ENCODE results near the gene GPR39.

The GPR39 gene

GRCh38 chr2:132598536-132598935 is 181.9 kb downstream of the GPR39 start:
- TF ChIP-seq CTCF (IDR thresholded peaks at IDR 0.05; ENCODE audit: insufficient read depth, low read length, poor library complexity, severe bottlenecking) (no peak), EZH2phosphoT487 (conservative IDR thresholded peaks at IDR 0.05; ENCODE audit: low read length) (no peak)
- no peak overlapping the region for H3K27ac ChIP-seq (ENCODE audit: low read depth, low read length)
- no peak overlapping the region for H2AFZ ChIP-seq (ENCODE audit: low read depth, low read length, severe bottlenecking)
- no peaks in the 10 kb centered on the region for H3K36me3 ChIP-seq (ENCODE audit: low read length)
- H3K9me3 ChIP-seq (ENCODE audit: insufficient read depth, low read length), result no peaks in the 10 kb centered on the region
- no peaks in the 10 kb centered on the region for H3K79me2 ChIP-seq (ENCODE audit: insufficient read depth, low read length)
- H3K4me3 ChIP-seq (ENCODE audit: insufficient read depth, low read length, poor library complexity, severe bottlenecking), result no peak overlapping the region
- no peaks in the 10 kb centered on the region for H3K27me3 ChIP-seq (ENCODE audit: low read length)
- no peak overlapping the region for H3K4me2 ChIP-seq (ENCODE audit: low read depth, low read length, poor library complexity, severe bottlenecking)
- H3F3A ChIP-seq (ENCODE audit: insufficient read depth), result no peaks in the 10 kb centered on the region
- no peaks in the 10 kb centered on the region for H3K9me2 ChIP-seq (replicated peaks; ENCODE audit: insufficient read depth, low read length)
- no peaks in the 10 kb centered on the region for H4K20me1 ChIP-seq (ENCODE audit: low read depth, low read length)
- H3K9ac ChIP-seq (ENCODE audit: low read length), result no peak overlapping the region

GRCh38 chr2:132599556-132599955 is 183.0 kb downstream of the GPR39 start:
- Histone ChIP-seq H2AFZ (ENCODE audit: low read depth, low read length, severe bottlenecking) (no peak overlapping the region), H3K79me2 (ENCODE audit: insufficient read depth, low read length) (no peaks in the 10 kb centered on the region), H3K9ac (ENCODE audit: low read length) (no peak overlapping the region), H3K27me3 (ENCODE audit: low read length) (no peaks in the 10 kb centered on the region), H4K20me1 (ENCODE audit: low read depth, low read length) (no peaks in the 10 kb centered on the region), H3K4me3 (ENCODE audit: insufficient read depth, low read length, poor library complexity, severe bottlenecking) (no peak overlapping the region), H3K36me3 (ENCODE audit: low read length) (no peaks in the 10 kb centered on the region), H3K9me3 (ENCODE audit: insufficient read depth, low read length) (no peaks in the 10 kb centered on the region), H3K4me2 (ENCODE audit: low read depth, low read length, poor library complexity, severe bottlenecking) (no peak overlapping the region), H3F3A (ENCODE audit: insufficient read depth) (no peaks in the 10 kb centered on the region), H3K27ac (ENCODE audit: low read depth, low read length) (no peak overlapping the region), H3K9me2 (replicated peaks; ENCODE audit: insufficient read depth, low read length) (no peaks in the 10 kb centered on the region)
- TF ChIP-seq EZH2phosphoT487 (conservative IDR thresholded peaks at IDR 0.05; ENCODE audit: low read length), result no peak
- TF ChIP-seq CTCF (IDR thresholded peaks at IDR 0.05; ENCODE audit: insufficient read depth, low read length, poor library complexity, severe bottlenecking), result no peak

- Histone ChIP-seq H3K79me2 (ENCODE audit: insufficient read depth, low read length) (no peaks in the 10 kb centered on the region), H3K27ac (ENCODE audit: low read depth, low read length) (no peak overlapping the region), H3K36me3 (ENCODE audit: low read length) (no peaks in the 10 kb centered on the region), H3K27me3 (ENCODE audit: low read length) (no peaks in the 10 kb centered on the region), H3K4me2 (ENCODE audit: low read depth, low read length, poor library complexity, severe bottlenecking) (no peak overlapping the region), H3F3A (ENCODE audit: insufficient read depth) (no peaks in the 10 kb centered on the region), H4K20me1 (ENCODE audit: low read depth, low read length) (no peaks in the 10 kb centered on the region), H3K9ac (ENCODE audit: low read length) (no peak overlapping the region), H3K4me3 (ENCODE audit: insufficient read depth, low read length, poor library complexity, severe bottlenecking) (no peak overlapping the region), H3K9me2 (replicated peaks; ENCODE audit: insufficient read depth, low read length) (no peaks in the 10 kb centered on the region), H3K9me3 (ENCODE audit: insufficient read depth, low read length) (no peaks in the 10 kb centered on the region), H2AFZ (ENCODE audit: low read depth, low read length, severe bottlenecking) (no peak overlapping the region)
- TF ChIP-seq CTCF (IDR thresholded peaks at IDR 0.05; ENCODE audit: insufficient read depth, low read length, poor library complexity, severe bottlenecking) (no peak), EZH2phosphoT487 (conservative IDR thresholded peaks at IDR 0.05; ENCODE audit: low read length) (no peak)
Measured at GRCh38 chr2:132604561-132604960, 188.0 kb downstream of the GPR39 start.
